ENCODE results near the gene TMEM208. TPM values are rescaled to one million over a fixed set of nuclear protein-coding genes. Genes with fewer than 3 reads are reported as not detected.

The TMEM208 gene
- polyA plus RNA-seq, 3 donors = 45.4 to 130 (median 117) TPM

DNA sequence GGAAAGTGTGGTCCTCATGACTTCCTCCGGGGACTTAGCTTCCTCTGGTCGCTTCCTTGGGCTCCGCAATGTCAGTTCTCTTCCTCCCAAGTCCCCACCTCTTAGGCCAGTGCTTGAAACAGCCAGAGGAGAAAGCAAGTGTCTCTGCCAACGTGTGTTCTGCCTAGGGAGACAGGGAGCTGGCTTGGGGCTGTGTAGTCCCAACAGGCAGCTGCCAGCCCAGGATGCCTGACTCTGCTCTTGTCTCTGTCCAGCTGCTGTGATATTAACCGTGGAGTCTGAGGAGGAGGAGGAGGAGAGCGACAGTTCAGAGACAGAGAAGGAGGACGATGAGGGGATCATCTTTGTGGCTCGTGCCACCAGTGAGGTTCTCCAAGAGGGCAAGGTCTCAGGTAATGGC is 38.9 kb downstream of the TMEM208 start:
- Histone ChIP-seq H3K4me2 (replicated peaks; ENCODE audit: extremely low read depth, low read length, poor library complexity, severe bottlenecking) (no peak overlapping the region), H4K20me1 (ENCODE audit: insufficient read depth, low read length) (no peaks in the 10 kb centered on the region), H3K27me3 (ENCODE audit: control insufficient read depth in 2 of 2, insufficient read depth in 2 of 2, low read length in 2 of 2) (no peaks in the 10 kb centered on the region), H3K27ac (ENCODE audit: low read depth in 1 of 2, low read length in 2 of 2) (no peak overlapping the region), H3K9me3 (replicated peaks in 1 of 2; ENCODE audit: control insufficient read depth in 1 of 2, insufficient read depth in 1 of 2, low read length in 2 of 2) (no peaks in the 10 kb centered on the region), H3K9ac (ENCODE audit: insufficient read depth, low read length, poor library complexity, severe bottlenecking) (no peak overlapping the region), H3K79me2 (ENCODE audit: insufficient read depth, low read length) (no peaks in the 10 kb centered on the region), H2AFZ (ENCODE audit: insufficient read depth, low read depth, low read length, poor library complexity, severe bottlenecking) (no peak overlapping the region), H3K36me3 (replicated peaks in 1 of 2; ENCODE audit: control insufficient read depth in 1 of 2, insufficient read depth in 2 of 2, low read length in 2 of 2) (no peaks in the 10 kb centered on the region), H3K4me3 (replicated peaks in 1 of 3; ENCODE audit: low read depth in 2 of 3, low read length in 3 of 3) (no peak overlapping the region), H3K4me1 (ENCODE audit: control insufficient read depth in 1 of 2, insufficient read depth in 2 of 2, low read length in 2 of 2) (no peaks in the 10 kb centered on the region)
- Mint-ChIP-seq H3K9me3 (peaks cover 0 to 2% (median 0%) of the 10 kb centered on the region in 7 donors), H3K36me3 (no peaks in the 10 kb centered on the region), H3K4me3 (no peak overlapping the region), H3K4me1 (peaks cover 4% of the 10 kb centered on the region), H3K27me3 (ENCODE audit: low read depth in 3 of 3) (peaks cover 2 to 18% (median 7%) of the 10 kb centered on the region in 3 donors), H3K27ac (peak overlapping the region in 1 of 7 donors; percentile 26)
- TF ChIP-seq, protein P1, sequence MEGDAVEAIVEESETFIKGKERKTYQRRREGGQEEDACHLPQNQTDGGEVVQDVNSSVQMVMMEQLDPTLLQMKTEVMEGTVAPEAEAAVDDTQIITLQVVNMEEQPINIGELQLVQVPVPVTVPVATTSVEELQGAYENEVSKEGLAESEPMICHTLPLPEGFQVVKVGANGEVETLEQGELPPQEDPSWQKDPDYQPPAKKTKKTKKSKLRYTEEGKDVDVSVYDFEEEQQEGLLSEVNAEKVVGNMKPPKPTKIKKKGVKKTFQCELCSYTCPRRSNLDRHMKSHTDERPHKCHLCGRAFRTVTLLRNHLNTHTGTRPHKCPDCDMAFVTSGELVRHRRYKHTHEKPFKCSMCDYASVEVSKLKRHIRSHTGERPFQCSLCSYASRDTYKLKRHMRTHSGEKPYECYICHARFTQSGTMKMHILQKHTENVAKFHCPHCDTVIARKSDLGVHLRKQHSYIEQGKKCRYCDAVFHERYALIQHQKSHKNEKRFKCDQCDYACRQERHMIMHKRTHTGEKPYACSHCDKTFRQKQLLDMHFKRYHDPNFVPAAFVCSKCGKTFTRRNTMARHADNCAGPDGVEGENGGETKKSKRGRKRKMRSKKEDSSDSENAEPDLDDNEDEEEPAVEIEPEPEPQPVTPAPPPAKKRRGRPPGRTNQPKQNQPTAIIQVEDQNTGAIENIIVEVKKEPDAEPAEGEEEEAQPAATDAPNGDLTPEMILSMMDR (IDR thresholded peaks at IDR 0.05) = no peak
- intact Hi-C loops (cut with micrococcal nuclease) = no loop called here
- 44% methylated on average over 3 of the region's 8 CpGs for whole genome bisulfite sequencing (ENCODE audit: insufficient coverage)
- DNase-seq = no peak

GRCh38 chr16:67268136-67268579 is 41.2 kb downstream of the TMEM208 start:
- Mint-ChIP-seq H3K4me3 (no peak overlapping the region), H3K4me1 (peaks cover 3% of the 10 kb centered on the region), H3K27ac (peak overlapping the region in 1 of 7 donors; percentile 45), H3K9me3 (peaks cover 0 to 2% (median 0%) of the 10 kb centered on the region in 7 donors), H3K36me3 (peaks cover 0 to 4% of the 10 kb centered on the region in 2 donors), H3K27me3 (ENCODE audit: low read depth in 3 of 3) (peaks cover 2 to 20% (median 10%) of the 10 kb centered on the region in 3 donors)
- intact Hi-C loops (cut with micrococcal nuclease) = no loop called here
- no peaks in the 10 kb centered on the region for H3K27me3 ChIP-seq (ENCODE audit: control insufficient read depth in 2 of 2, insufficient read depth in 2 of 2, low read length in 2 of 2)
- TF ChIP-seq, protein P1 (IDR thresholded peaks at IDR 0.05) = no peak
- no peak overlapping the region for H3K4me3 ChIP-seq (replicated peaks in 1 of 3; ENCODE audit: low read depth in 2 of 3, low read length in 3 of 3)
- DNase-seq = no peak
- no CpG with 5 or more reads among the region's 5 CpGs for WGBS (ENCODE audit: insufficient coverage)
- no peaks in the 10 kb centered on the region for H3K36me3 ChIP-seq (replicated peaks in 1 of 2; ENCODE audit: control insufficient read depth in 1 of 2, insufficient read depth in 2 of 2, low read length in 2 of 2)
- H3K9me3 ChIP-seq (replicated peaks in 1 of 2; ENCODE audit: control insufficient read depth in 1 of 2, insufficient read depth in 1 of 2, low read length in 2 of 2) = no peaks in the 10 kb centered on the region
- no peak overlapping the region for H3K27ac ChIP-seq (ENCODE audit: low read depth in 1 of 2, low read length in 2 of 2)
- H3K4me1 ChIP-seq (ENCODE audit: control insufficient read depth in 1 of 2, insufficient read depth in 2 of 2, low read length in 2 of 2) = no peaks in the 10 kb centered on the region
- H3K9ac ChIP-seq (ENCODE audit: insufficient read depth, low read length, poor library complexity, severe bottlenecking) = no peak overlapping the region
- H3K4me2 ChIP-seq (replicated peaks; ENCODE audit: extremely low read depth, low read length, poor library complexity, severe bottlenecking) = no peak overlapping the region
- no peaks in the 10 kb centered on the region for H4K20me1 ChIP-seq (ENCODE audit: insufficient read depth, low read length)
- H3K79me2 ChIP-seq (ENCODE audit: insufficient read depth, low read length) = no peaks in the 10 kb centered on the region
- no peak overlapping the region for H2AFZ ChIP-seq (ENCODE audit: insufficient read depth, low read depth, low read length, poor library complexity, severe bottlenecking)

All from CD14-positive monocyte (primary cell).